AG20443 (cell line): ENCODE data around the gene UTF1.

Experiments used
- DNase-seq: peaks from one replicate; pipeline ENCODE4 v3.0.0; 2012; ENCODE audit warnings: low spot score, mixed read lengths

Gene UTF1, protein sequence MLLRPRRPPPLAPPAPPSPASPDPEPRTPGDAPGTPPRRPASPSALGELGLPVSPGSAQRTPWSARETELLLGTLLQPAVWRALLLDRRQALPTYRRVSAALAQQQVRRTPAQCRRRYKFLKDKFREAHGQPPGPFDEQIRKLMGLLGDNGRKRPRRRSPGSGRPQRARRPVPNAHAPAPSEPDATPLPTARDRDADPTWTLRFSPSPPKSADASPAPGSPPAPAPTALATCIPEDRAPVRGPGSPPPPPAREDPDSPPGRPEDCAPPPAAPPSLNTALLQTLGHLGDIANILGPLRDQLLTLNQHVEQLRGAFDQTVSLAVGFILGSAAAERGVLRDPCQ

DNA sequence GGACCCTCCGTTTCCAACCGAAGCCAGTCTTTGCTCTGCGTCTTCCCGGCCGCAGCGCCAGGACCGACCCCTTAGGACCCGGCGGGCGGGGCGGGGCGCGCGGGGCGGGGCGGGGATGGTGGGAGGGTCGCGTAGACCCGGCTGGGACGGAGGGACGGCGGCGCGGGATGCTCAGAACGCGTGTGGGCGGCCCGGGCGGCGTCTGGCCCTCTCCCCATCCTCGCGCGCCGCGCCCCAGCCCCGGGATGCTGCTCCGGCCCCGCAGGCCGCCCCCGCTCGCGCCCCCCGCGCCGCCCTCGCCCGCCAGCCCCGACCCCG lies at the start of gene UTF1:
TSS of gene UTF1 (plus strand) at position 174 of the 318 bp plus-strand sequence. CDS start at position 246, 72 bp downstream.
- no peak for DNase-seq

DNA sequence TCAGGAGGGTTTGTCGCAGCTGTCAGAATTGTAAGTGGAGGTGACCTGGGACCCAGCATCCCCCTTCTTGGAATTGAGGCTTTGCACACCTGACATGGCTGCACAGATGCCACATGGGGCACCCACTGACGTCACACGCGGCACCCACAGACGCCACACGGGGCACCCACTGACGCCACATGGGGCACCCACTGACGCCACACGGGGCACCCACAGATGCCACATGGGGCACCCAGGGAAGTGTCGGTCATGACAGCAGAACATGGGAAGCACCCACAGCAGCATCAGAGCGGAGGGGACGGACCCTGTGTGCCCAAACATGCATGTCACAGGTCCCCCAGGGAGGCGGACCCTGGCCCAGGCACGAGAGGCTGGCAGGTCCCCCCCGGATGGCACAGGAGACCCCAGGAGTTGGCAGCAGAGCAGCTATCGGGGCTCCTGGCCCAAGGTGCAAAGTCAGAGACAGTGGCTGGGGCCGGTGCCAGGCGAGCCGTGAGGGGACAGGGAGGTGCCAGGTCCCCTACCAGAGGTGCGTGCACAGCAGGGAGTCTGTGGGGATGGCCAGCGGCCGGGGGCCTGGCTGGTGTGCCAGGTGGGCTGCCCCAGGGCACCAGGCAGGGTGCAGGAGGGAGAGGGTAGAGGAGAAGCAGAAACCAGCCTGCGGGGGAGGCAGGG lies 48.9 kb upstream of the UTF1 start:
- DNase-seq: no peak

DNA sequence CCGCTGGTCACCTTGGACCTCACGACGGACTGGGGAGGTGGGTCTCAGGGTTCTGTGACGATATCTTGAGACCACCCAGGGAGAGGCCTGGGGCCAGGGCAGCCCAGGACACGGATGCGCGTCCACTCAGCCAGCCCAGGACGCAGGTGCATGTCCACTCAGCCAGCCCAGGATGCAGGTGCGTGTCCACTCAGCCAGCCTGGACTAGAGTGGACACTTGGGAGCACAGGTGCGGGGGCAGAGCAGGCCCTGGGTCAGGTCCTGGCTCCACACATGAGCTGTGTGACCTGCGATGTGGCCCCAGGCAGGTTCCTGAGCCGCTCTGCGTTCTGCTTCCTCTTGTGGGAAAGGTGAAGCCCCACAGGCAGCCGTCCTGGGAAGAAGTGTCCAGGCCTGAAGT lies 47.8 kb upstream of the UTF1 start:
- DNase-seq: no peak

DNA sequence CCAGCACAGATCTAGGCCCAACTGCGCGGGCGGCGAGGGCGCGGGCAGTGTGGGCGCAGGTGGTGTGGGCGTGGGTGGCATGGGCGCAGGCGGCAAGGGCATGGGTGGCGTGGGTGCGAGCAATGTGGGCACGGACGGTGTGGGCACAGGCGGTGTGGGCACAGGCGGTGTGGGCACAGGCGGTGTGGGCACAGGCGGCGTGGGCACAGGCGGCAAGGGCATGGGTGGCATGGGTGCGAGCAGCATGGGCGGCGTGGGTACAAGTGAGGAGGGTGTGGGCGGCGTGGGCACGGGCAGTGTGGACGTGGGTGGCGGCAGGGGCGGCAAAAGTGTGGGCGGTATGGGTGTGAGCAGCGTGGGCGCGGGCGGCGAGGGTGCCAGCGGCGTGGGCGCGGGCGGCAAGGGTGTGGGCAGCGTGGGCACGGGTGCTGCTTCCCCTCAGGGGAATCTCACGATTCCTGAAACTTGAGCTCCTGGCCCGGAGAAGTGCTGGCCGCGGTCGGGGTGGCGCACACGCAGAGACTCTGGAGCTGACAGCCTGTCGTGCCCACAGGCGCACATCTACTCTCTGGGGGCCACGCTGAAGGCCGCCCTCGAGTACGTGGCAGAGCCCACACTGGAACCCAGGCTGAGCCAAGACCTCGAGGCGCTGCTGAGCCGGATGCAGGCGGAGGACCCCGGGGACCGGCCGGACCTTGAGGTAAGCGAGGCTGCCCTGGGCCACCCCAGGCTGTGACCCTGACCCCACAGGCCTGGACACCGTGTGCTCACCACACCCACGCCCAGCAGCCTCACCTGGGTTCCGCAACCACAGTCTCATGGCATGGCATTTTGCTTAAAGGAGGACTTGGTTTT lies 47.0 kb upstream of the UTF1 start:
- no peak for DNase-seq

DNA sequence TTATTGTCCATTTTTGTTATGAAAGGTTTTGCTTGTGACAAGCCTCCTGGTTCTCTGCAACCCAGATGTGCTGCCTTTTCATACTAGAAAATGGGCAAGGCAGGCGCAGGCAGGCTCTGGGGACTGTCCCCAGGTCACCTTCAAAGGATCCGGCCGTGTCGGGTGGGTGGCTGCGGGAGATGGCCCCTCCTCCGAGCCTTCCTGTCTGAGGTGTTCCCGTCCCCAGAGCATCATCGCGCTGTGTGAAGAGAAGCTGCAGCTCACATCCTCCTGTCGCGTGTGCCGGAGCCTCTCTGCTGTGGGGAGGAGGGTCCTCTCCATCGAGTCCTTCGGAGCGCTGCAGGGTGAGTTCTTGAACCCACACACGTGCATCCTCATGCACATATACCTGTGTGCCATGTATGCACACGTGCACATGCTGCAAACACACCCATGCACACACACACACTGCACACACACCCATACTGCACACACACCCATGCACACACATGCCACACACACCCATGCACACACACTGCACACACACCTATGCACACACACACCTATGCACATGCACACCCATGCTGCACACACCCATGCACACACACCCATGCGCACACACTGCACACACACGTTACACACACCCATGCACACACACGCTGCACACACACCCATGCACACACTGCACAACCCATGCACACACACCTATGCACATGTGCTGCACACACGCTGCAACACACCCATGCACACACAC lies 46.2 kb upstream of the UTF1 start:
- no peak for DNase-seq

DNA sequence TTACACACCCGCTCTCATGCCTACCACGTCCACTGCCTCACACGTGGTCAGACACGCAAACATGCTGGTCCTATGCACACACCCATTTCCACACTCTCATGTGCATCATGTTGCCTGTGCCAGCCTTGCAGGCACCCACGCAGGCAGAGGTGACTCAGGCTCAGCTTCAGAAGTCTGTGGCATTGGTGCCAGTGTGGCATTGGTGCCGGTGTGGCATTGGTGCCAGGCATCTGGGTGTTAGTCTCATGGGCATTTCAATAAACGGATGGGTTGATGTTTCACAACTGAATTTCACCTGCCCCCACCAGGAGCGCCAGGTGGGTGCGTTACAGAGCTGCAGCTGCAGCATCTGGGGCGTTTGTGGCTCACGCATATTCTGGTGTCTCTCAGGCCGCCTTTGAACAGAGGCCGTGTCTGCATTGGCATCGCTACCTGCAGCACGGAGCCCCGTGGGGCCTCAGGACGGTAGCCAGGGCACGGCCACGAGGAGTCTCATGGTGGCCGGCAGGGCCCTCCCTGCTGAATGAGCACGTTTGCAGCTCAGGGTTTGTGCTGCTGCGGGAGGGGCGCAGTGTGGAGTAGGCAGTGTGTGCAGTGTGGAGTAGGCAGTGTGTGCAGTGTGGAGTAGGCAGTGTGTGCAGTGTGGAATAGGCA lies 45.3 kb upstream of the UTF1 start:
- DNase-seq: no peak

DNA sequence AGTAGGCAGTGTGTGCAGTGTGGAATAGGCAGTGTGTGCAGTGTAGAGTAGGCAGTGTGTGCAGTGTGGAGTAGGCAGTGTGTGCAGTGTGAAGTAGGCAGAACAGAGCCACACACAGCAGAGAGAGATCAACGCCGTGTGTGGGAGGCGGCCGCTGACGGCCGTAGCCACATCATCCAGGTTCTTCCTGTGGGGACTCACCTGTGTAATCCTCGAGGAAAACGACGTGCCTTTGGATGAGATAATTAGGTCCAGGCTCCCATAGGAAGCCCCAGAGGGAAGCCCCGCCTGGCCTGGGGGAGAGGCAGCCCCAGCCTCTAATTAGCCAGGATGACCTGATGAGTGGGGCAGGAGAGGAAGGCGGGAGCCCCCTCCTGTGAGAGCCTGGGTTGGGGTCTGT lies 44.6 kb upstream of the UTF1 start:
- no peak for DNase-seq

DNA sequence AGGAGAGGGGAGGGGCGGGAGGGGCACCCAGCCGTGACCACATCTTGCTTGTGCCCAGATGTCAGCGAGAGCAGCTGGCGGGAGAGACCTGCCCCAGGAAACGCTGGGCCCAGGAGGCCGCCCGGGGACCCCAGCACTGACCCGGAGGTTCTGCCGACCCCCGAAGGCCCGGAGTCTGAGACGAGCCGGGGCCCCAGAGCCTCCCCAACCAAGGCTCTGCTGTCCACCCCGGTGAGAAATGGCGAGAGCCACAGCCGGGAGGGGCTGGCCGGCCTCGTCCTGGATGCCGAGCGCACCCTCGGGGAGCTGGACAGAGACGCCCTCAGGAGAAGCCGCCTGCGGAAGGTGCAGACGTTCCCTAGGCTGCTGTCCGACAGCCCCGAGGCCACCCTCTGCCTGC lies 44.1 kb upstream of the UTF1 start:
- no peak for DNase-seq

DNA sequence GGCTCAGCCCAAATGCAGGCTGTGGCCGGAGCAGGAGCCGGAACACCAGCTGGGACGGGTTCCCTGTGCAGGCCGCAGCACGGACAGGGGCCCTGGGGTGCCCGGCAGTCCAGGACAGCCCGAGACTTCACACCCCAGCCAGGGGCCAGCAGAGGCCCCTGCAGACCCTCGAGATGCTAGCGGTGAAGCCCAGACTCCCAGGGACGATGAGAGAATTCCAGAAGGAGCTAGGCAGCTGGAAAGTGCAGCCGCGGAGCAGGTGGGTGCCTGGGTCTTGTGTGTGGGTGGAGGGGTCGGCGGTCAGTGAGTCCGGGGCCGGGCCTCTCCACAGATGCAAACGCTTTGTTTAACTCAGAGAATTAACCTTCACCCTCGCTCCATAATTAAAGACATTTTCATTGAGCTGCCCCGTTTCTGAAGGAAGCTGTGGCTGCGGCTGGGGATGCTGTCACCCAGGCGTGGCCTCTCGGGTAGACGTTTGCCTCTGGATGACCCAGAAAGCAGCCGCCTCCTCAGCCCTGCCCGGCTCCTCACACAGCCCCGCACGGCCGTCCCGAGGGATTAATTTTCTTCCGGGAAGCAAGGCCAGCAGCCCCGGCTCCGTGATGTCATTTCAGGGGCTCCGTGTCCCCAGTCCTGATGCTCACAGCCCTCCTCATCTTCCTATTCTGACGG lies 43.5 kb upstream of the UTF1 start:
- DNase-seq: no peak

DNA sequence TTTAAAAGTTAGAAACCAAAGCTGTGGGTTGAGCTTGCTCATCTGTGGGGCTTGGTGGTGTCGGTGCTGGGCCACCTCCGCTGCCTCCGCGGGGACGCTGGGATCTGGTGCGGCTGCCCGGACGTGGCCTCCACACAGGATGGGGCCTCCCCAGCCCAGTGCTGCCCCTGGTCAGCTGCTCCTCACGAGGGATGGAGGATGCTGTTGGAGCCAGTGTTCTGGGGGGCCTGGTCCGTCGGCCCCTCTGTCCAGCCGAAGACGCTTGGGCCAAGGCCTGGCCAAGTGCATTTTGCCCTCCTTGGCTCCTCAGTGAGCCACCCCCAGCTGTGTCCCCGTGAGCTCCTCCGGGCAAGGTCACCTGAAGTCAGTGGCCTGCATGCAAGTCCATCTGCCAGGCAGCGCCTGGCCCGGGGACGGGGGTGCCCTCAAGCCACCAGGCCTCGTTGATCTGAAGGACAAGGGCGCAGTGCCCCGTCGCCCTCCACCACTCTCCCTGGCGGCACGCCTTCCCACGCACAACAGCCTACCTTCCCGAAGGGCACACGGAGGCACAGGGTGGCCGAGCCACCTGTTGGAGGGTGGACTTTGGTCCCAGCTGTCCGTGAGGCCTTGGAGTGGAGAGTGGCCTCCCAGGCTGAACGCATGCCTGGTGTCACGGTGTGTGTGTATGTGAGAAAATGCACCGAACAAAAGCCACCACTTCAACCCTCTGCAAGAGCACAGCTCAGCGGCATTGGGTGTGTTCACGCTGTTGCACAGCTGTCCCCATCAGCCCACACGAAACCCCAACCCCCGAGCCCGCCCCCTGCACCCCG lies 42.7 kb upstream of the UTF1 start:
- DNase-seq: no peak

DNA sequence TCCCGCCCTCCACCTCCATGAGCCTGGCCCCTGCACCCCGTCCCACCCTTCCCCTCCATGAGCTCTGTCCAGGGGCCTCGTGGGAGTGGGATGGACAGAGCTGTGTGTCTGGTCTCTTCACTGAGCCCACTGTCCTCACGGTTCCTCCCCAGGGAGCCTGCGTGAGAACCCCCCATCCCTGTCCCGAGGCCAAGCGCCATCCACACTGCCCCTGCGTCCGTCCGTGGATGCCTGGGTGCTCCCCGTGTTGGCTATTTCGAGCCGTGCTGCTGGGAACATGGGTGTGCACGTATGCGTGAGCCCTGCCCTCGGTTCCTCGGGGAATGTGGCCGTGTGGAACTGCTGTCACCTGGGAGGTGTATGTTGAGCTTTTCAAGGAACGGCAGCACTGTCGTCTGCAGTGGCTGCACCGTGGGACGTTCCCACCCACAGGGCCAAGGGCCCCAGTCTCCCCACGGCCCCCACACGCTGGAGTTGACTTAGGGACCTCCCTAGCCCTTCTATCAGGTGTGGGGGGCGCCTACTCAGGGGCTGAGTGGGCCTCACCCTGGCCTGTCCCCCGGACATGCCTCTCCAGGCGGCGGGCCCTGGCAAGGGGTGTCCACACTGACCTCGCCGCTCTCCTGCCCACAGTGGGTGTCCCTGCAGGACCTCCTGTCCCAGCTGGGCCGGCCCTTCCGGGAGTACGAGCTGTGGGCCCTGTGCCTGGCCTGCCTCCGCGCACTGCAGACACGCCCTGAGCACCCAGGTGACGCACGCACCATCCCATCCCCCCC lies 41.9 kb upstream of the UTF1 start:
- no peak for DNase-seq

DNA sequence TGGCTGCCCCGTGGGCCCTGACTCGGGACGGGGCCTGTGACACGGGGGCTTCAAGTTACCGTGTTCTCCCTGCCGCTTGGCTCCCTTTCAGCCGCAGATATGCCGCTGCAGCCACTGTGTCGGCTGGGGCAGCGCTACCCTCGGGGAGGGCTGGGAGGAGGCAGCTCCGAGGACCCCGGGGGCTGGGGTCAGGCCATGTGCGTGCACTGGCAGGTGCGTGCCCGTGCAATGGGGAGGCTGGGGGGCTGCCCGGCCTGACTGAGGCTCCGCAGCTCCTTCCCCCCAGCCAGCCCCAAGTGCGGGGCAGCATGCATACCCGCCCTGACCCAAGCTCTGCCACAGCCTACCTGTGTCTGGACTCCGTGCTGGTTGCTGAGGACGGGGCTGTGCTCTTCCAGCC lies 40.8 kb upstream of the UTF1 start:
- DNase-seq: no peak

DNA sequence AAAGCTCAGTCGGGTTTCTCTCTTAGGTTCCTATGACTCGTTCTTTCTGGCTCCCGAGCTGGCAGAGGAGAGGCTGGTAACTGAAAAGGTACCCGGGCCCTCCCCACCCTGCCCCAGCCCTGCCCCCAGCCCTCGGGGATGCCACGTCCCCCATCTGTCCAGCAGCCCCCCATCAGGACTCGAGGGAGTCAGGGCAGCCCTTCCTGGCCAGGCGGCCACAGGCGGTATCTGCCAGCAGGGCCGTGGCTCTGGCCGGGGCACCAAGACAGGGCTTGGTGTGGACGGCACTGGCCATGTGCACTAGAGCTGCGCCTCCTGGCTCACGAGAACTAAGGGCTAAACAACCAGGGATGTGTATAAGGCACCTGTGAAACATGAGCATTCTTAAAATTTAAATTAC lies 40.3 kb upstream of the UTF1 start:
- DNase-seq: no peak

DNA sequence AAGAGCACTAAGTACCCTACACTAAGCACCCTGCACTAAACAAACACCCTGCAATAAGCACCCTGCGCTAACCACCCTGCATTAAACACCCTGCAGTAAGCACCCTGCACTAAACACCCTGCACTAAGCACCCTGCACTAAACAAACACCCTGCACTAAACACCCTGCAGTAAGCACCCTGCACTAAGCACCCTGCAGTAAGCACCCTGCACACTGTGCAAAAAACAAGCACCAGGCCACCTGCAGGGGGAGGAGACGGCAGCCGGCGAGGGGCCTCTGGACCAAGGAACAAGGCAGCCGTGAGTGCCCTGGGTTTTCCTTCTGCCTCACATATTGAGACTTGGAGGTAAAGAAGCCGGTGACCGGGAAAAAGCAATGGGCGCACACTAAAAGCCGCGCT lies 39.8 kb upstream of the UTF1 start:
- DNase-seq: no peak

DNA sequence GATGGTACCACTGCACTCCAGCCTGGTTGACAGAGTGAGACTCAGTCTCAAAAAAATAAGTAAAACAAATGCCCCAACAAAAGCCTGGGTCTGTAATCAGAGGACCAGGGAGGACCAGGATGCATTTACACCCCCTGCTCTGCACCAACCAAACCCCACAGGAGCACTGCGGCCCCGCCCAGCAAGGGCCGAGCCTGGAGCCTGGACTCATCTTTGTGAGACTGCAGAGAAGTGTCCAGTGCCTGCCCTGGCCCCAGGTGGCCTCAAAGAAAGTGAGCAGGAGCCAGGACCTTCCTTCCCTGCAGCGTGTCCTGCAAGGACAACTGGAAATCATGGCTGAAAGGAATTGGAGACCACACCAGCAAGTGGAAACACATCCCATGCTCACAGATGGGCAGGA lies 38.4 kb upstream of the UTF1 start:
- no peak for DNase-seq

DNA sequence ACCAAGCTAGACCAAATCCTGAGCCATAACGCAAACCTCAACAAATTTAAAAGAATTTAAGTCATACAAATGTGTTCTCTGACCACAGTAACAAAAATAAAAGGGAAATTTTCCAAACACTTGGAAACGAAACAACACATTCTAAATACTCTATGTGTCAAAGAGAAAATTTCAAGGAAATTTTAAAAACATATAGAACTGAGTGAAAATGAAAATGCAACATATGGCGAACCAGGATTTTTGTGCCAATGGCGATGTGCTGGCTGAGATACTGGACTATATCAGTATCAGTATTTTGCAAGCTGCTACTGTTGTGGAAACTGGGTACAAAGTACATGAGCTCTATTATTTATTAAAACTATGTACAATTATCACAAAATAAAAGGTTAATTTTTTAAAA lies 35.9 kb upstream of the UTF1 start:
- DNase-seq: no peak

DNA sequence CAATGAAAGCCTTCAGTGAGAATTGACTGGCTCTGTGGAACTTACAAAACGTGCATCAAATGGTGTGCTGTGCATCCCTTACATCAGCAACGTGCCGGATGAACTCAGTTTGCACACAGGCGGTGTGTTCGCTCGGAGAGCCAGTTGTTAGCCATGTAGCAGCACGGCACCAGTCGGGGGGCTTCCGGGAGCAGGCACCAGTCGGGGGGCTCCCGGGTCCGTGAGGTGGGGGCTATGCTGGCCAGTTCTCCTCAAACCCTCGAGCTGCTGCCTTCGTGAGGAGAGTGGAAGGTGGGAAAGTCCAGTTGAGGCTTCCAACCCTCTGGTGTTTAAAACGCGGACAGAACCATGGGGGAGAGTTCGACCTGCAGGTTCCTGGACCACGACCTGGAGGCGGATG lies 34.9 kb upstream of the UTF1 start:
- no peak for DNase-seq

DNA sequence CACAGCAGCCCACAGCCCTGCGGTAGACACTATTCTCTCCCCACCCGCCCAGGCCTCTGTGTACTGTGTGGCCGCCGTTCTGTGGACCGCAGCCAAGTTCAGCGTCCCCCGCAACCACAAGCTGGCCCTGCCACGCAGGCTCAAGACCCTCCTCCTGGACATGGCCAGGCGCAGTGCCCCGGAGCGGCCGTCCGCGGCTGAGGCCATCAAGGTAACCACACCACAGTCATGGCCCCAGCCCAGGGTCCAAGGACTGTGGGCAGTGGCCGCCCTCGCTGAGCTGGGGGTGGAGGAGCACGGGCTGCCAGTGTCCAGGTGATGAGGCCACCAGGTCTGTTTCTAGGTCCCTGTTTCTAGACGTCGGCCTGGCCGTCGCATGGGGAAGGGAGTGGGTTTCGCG lies 34.4 kb upstream of the UTF1 start:
- DNase-seq: no peak

DNA sequence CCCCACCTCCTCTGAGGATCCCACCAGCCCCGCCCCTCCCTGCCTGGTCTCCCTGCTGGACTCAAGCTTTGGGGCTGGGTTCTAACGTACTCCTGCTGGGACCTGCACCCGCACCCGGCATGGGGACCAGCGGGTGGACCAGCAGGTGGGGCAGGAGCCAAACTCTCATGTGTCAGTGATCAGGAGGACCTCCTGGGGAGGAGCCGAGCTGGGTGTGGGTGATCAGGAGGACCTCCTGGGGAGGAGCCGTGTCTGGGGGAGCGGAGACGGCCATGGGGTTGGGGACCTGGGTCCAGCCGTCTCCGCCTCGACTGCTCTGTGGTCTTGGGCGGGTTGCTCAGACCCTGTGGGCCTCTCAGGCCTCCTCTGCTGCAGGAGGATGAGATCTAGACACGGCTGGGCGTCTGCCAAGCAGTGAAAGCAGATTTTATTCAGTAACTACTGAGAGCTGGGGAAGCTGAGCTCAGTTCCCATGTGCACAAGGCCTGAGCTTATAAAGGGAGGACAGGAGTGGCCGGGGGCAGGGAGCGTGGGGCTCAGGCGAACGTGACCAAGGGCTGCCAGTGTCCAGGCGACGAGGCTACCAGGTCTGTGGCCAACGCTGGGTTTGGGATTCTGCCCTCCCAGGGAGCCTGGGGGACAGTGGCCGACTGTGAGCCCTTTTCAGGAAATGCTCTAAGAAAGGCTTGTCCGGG lies 33.6 kb upstream of the UTF1 start:
- no peak for DNase-seq
